Activated CD4-positive, alpha-beta T cell treated with anti-CD3 and anti-CD28 coated beads for 1 hour (primary cell): ENCODE measurements around the gene KCNA5.

Source experiments
- DNase-seq: peaks from one replicate; pipeline ENCODE4 v3.0.0-alpha.2; 2020

The KCNA5 gene

DNA sequence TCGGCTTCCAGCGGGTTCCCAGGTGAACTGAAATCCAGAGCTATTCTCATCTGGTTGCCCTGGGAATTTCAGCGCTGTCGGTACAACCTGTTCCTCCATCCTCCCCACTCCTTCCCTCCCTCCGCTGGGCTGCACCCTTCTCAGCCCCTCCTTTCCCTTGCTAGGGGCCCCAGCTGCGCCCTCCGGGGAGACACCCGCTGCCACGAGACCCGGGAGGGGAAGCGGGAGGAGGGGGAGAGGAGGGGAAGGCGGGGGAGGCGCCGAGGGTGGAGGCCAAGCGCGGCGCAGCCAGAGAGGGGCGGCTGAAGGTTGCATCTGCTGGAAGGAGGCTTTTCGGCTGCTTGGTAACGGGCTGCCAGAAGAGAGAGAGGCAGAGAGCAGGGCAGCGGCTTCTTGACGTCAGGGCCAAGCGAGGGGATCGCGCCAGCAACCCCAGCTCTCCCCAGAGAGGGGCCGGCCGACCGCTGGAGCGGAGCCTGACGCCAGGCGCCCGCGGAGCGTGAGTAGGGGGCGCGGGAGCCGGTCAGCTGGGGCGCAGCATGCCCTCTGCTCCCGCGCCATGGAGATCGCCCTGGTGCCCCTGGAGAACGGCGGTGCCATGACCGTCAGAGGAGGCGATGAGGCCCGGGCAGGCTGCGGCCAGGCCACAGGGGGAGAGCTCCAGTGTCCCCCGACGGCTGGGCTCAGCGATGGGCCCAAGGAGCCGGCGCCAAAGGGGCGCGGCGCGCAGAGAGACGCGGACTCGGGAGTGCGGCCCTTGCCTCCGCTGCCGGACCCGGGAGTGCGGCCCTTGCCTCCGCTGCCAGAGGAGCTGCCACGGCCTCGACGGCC, at the start of gene KCNA5:
Gene KCNA5 (plus strand): TSS at position 291 of the 831 bp plus-strand sequence. CDS start 269 bp downstream, at position 560.
- no peak for DNase-seq

DNA sequence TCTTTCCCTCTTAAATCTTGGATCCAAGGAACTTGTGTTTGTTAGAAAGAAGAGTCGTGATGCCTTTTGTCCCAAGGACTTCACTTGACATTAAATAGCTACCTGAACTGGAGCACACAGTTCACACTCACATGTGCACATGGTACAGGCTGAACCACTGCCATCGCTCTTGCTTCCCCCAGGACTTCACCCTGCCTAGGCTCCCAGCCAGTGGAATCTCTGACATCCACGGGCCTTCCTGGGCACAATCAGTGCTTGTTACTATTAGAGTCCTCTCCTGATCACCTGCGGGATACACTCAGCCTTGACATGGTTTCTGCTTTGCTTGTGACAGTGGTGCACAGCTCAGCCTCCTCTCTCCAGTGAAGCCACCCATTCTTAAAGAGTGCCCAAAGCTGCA, 49.1 kb upstream of the KCNA5 start:
- no peak for DNase-seq

DNA sequence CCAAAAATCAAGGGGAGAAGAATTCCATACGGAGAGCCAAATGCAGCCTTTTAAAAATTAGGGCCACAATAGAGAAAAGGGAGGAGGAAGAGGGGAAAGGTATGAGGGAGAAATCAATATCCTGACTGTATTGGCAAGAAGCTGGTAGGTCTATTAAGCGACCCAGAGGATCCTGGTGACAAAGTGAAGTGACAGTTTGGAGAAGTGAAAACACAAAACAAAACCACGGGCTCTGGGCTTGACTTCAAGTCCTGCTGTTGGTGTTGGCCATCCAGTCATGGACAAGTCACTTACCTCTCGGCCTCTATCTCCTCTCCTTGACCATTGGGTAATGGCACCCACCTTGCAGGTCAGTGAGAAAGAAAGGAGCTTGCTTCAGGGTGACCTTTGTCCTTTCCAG, 47.0 kb upstream of the KCNA5 start:
- DNase-seq: no peak

DNA sequence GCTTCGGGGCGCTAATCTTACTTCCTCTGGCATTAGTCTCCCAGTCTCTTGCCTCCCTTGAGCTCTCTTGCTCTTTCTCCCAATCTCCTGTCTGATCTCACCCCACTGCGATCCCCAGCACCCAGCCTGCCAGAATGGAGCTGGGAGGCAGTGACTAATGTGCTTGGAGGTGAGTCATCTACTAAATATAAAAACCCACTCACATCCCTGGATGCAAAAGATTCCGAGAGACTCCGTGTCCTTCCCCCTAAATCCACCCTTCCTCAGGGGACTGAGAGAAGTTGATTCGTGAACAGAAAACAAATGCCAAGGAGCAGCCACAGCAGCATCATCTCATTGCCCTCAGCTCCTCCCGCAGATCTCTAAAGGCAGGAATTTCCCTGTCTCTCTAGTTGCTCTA, 45.7 kb upstream of the KCNA5 start:
- DNase-seq: no peak

DNA sequence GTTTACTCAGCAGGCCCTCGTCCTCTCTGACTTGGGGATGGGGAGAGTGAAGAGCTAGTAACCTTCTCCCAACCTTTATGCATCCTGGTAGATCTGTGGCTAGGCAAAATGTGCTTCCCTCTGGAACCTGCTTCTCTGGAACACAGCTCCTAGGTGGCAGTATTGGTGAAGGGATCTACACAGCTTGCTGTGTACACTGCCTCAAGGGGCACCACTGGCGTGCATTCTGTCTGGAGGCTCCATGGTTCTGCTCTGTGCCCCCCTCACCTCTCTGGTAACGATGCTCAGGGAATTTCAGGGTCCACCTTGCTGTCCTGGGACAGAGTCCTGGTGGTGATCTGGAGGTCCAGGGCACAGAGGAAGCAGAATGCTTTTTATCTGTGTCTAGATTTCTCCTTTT, 43.5 kb upstream of the KCNA5 start:
- DNase-seq: no peak

DNA sequence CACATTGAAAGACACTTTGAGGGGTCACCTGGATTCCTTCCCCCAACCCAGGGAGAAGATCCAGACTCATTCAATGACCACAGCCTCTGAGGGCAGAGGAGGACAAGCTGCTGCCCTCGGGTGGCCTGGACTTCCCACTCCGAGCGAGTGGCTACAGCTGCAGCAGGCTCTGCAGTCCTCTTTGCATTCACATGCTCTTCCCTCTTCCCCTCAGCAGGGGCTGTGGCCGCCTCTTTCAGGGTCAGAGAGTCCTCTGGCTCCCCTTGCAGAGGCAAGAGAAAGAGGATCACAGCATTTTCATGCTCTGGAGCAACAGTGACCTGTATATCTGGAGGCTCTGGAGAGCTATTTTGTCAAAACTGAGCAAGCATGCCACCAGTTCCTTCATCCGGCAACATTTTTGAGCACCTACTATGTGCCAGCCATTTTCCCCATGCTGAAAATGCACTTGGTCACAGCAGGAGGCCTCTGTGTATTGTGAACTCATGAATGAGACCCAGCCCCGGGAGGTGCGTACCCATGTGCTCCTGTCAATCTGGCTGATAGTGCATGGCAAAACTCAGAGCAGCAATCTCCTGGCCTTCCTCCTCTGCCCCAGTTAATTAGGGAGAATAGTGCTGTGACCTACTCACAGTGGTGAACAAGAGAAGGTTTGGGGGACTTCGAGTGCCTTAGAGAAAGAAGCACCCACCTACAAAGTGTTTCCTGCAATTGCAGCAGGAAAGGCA, 42.9 kb upstream of the KCNA5 start:
- no peak for DNase-seq

DNA sequence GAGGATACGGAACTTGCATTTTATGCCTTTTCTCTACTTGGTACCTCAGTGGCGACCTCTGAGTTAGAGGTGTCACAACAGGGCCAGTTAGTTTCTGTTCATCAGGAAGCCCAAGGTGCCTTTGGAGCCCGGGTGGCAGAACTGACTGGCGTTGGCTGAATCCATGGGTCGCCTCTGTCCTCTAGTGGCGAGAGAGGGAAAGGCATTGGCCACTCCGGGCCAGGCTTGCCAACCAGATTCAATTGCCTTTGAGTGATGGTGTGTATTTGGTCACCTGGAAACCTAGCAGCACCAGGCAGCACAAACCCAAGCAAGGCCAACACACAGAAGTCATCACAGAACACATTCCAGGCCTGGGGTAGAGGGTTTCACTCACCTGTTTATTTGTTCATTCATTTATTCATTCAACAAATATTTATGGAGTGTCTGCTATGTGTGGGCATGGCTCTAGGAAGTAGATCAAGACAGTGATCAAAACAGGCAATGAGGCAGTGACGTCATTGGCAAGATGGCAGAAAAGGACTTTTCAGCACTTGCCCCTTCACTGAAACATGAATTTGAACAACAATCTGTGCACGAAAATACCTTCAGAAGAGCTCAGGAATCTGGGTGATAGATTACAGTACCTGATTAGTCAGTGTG, 40.5 kb upstream of the KCNA5 start:
- DNase-seq: no peak

DNA sequence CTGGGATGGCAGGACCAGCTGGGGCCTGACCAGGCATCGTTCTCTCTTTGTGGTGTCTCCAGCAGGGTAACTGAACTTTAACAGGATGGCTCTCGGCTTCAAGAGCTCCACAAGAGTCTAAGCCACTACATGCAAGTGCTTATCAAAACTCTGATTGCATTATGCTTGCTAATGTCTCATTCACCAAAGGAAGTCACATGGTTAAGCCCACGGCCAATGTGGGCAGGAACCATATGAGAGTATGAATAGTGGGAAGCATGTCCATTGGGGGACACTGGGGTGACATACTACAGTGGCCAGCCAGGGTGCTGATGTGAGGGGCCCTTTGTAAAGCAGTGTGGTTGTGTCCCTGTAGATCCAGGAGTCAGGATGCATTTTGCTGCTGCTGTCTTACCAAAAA, 35.0 kb upstream of the KCNA5 start:
- no peak for DNase-seq

DNA sequence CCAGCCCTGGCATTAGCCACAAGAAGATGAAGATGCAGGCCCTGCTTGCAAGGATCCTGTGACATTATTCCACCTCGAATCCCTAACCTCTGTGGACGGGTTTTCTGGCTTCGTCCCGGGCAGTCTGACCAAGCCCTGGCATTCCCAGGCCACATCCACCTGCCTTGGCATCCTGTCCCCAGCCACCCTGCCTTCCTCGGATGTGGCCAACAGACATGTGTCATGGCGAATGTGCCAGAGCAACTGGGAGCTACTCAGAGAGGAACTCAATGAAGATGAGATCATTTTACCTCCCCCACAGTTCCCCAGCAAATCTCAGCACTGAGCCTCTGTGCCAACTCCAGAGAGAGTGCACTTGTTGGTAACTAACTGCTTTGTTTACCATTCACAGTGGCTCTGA, 33.5 kb upstream of the KCNA5 start:
- no peak for DNase-seq

DNA sequence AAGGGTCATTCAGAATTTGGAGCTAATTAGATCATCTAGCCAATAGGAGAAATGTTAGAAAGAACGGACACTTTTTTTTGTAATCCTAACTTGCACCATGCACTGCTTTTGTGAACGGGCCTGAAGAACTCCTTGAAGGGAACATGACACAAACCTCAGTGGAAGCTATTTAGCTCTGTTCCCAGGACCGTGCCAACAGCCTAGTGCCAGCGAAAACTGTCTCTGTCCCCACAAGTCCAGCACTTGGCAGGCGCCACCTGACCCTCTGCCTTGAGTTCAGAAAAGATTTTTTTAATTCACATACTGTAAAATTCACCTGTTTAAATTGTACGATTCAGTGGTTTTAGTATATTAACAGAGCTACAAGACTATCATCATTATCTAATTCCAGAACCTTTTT, 31.3 kb upstream of the KCNA5 start:
- no peak for DNase-seq

DNA sequence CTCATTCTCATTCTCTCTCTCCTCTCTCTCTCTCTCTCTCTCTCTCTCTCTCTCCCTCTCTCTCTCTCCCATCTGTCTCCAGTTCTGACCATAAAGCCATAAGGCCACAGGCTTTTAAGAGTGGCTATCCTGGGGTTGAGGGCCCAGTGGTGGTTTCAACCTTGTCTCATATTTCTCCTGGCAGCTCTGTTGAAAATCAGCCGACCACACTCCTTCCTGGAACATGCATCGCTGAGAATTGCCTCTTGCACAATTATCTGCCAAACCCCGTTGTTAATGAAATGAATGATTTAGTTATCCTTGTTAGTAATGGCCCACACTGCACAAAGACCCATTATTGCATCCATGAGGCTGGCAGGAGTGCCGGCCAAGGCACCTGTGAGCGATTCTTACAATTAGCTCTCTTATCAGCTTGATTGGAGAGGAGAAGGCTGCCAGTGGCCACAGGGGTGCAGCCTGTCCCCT, 30.4 kb upstream of the KCNA5 start:
- no peak for DNase-seq

DNA sequence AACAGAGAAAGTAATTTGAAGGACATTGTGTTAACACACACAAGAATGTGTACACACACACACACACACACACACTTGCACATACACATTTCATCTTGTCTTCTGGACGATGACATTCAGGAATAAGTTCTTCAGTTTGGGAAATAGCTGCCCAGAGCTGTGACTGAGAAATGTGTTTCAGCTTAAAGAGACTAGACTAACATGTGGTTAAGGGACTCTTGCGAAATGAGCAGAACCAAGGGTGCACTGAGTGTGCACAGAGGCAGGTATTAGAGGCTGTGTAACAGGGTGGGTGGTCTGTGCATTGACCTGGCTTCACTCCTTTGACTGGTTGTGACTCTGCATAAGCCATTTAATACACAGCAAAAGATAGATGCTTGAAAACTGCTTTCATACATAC, 29.4 kb upstream of the KCNA5 start:
- DNase-seq: no peak

DNA sequence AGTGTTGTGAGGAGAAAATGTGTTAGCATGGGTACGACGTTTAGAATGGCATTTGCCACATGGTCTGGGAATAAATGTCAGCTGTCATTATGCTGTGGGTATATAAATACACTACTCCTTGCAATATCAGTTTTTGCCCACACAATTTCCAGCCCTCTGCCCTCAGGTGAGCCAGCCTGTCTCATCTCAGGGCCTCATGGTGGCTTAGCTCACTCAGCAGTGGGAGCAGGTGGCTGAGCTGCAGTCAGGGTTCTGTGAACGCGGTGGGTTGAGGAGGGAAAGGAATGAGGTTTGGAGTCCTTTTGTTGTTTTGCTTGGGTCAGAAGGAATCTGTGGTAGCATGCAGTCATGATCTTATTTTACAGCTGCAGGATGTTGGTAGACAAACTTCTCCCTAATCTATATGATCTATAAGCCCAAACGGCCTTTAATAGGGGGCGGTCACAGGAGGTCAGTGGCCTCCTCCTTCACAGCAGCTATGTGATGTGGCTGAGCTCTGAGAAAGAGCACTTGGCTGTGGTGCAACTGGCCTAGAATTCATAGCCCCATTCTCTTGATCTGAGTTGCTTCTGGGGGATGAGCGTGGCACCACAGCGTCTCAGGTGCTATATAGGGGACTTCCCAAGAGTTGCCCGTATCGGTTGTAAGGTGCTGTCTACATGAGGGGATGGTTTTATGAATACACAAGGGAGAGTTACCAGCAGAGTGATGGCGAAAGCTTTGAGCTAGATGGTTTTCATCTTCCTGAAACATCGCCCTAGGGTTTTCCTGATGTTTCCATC, 27.8 kb upstream of the KCNA5 start:
- no peak for DNase-seq

DNA sequence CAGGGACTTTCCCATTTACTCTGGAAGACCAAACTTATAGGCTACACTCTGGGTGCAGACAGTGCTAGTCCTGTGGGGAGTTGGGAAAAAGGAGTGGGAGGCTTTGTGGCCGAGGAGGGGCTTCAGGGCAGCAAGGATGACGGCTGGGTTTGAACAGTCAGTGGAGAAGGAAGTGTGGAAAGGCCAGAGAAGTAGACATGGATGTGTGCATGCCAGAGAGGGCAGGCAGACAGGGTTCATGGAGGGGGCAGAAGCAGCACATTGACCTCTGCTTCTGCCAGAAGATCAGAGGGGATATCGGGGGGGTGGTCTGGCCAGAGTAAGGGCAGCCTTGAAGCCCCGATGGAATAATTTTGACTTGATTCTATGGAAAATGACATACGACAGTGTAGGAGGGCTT, 27.2 kb upstream of the KCNA5 start:
- no peak for DNase-seq

DNA sequence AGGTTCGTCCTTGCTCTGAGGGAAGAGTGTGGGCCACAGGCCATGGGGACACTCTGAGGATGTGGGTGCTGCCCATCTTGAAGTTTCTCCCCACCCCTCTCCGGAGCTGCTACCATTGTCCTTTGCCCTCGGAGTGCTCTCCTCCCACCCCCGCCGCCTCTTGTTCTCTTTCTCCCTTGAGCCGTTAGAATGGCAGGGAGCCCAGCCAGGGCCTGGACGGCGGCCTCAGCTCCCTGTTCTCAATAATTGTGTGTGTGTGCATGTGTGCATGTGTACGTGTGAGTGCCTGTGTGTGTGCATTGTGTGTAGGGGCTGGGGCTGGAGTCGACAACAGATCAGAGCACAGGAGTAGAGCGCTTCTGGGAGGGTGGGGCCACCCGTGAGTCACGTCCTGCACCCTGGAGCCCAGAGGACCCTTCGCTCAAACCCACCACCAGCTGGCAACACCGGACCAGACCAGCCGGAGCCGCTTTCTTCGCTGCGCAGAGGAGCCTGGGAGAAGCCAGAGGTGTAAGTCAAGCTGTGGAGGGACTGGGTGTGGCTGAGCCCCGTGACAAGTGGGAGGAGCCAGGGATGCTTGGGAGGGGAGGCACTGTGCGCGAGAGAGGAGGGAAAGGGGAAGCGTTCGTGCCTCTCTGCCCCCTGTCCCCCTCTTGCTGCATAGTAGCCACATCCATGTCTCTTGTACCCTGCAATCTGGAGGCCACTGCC, 25.9 kb upstream of the KCNA5 start:
- DNase-seq: no peak

DNA sequence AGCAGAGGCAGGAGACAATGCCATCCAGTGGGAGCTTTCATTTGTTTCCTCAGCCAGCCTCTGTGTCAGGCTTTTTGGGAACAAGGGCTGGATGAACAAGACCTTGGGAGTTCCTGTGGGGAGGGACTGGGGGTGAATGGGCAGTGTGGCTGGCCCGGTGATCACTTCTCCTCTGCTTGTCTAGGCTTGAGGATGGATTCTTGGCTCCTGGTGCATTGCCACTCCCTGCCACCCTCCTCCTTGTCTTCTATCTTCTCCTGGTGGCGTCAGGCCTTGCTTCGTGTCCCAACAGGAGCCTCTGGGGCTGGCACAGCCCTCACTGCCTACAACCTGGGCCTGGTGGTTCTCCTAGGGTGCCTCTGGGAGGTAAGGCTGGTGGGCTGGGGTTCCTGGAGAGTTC, 25.0 kb upstream of the KCNA5 start:
- DNase-seq: no peak

DNA sequence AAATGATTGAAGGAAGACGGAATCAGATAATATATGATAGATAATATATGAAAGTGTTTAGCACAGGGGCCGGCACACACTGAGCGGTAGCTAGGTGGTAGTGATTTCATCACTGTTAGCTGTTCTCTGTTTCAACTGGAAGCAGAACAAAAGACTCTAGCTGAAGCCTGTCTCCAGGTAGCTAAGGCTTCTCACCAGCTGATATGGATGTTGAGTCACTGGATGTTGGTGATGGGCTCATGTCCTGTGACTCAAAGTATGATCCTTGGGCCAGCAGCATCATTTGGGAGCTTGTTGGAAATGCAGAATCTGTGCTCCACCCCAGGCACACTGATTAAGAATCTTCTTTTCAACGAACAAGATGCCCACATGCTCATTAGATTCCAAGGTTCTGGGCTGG, 21.7 kb upstream of the KCNA5 start:
- no peak for DNase-seq

DNA sequence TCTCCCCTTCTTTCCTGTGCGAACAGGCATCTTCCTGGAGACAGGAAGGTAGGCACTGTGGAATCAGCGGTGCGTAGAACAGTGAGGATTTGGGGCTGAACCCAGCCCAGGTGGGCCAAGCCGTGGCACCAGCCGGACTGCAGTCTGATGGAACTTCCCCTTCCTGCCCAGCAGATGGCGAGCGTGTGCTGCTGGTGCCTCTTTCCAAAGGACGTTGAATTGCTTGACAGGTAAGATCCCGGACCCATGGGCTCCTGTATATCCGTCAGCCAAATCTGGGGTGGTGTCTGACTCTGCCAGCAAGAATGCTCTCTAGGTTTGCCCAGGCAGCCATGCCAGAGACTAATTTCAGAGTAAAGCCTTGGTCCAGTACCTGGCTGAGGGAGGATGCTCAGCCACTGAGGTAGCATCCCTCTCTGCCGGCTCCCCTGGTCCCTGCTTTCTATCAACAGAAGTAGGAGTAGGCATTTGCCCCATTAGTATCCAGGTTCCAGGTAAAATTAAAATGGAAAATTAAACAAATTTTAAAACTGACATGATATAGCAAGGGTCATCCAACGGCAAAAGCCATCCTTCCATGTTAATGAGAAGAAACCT, 21.1 kb upstream of the KCNA5 start:
- DNase-seq: peak; percentile 13

DNA sequence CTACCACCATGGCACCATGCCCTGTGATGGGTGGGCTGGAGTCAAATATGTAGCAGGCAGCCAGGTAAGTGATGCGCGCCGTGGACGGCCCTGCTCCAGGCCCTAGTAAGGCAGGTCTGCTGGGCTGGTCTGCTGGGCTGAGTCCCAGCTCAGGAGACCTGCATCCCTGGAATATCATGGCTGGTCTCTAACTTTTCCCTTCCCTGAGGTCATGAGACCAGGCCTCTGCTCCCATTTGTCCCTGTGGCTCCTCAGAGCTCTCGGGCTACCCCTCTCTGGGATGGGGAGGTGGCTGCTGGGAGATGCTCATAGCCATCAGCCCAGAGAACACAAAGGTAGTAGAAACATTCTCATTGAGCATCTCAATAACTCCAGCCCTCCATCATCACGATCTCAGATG, 19.8 kb upstream of the KCNA5 start:
- DNase-seq: no peak

DNA sequence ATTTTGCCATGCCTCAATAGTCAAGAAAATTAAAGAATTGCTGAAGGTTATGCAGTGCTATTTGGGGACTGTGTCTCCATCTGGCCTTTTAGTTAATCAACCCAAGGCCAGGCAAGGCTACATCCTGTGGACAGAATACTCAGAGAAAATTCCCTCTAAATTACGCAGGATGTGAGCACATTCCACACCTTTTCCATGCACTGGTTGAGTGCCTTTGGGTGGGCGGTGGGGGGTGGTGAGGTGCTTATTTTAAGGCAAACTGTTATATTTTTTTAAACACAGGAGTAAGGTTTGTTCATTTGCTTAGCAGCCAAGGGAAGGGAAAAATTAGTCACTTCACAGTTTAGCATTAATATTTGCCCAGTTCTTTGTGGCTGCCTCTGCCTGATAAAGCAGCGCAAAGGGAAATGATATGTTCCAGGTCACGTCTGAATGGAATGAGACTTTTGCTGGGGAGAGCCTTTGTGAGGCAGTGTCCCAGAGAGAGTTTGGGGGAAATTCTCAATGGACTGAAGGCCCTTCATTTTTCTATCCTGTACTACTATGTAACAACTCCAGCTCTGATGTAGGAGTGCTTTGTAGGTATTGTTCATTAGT, 17.2 kb upstream of the KCNA5 start:
- DNase-seq: no peak

DNA sequence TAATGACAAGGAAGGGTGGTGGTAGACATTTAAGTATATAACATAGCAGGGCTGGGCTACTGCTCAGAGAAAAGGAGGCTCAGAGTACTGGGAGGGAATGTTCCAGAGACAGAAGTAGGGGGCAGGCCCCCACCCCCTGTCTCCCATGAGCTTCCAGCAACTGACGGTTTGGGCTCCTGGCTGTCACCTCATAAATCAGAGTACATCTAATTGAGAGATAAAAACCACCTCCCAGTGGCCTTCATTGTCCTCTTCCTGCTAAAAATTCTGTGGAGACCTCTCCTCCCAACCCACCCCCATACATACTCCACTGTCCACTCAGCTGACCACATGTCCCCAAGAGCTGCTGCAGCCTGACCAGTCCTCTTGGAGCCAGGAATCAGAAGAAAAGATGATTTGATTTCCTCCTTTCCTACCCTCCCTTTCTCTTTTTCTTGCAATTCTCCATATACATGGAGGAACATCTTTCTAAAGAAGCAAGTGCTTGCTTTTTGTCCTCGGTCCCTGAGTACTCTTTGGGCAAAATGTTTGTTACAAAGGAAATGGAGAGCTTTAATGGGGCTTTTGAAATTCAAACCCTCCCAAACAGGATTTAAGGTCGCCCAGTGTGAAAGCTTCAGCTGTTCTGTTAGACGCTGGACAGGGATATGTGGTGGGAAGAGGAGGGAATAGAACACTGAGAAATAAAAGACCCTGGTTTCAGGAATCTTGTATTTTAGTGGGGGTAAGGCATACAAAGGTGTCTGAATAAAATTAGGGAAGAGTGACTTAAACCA, 16.4 kb upstream of the KCNA5 start:
- DNase-seq: no peak
